Activated naive CD4-positive, alpha-beta T cell treated with Interleukin-2 at 50 U/mL for 16 hours (primary cell): ENCODE data around the gene TOX3.

Source experiments
- DNase-seq: peaks from one replicate; pipeline ENCODE4 v3.0.0-alpha.2; 2020

The TOX3 gene

DNA sequence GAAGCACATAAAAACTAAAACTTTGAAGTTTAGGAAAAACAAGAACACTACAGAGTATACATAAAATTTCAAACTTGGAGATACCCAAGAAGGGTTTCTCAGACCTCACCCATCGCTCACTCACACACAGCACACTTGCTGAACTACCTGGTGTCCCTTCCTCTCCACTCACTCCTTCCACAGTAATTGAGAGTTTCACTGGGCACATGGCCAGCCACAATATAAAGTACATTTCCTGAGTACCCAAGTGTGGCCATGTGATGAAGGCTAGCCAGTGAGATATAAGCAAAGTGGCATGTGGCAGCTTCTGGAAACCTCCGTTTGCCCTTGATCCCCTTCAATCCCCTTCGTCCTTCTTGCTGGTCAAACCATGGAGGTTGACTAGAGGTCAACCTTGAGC, 11.9 kb downstream of the TOX3 start:
- no peak for DNase-seq

DNA sequence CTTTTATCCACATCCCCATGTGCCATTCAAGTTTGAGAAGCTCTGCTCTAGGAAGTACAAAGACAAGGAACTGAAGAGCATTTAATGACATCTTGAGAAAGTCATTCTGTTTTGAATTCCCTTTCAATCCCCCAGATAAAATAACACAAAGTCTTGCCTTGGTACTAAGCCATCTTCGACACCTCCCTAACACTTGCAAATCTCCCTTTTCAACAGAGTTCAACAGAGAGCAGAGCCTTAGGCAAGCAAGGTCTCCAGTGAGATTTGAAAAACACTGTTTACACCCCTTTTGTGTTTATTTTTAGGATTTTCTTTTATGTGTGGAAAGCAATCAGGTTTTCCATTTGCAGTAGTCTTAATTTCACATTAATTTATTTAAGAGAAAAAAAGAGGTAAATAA, 13.6 kb downstream of the TOX3 start:
- DNase-seq, result no peak

DNA sequence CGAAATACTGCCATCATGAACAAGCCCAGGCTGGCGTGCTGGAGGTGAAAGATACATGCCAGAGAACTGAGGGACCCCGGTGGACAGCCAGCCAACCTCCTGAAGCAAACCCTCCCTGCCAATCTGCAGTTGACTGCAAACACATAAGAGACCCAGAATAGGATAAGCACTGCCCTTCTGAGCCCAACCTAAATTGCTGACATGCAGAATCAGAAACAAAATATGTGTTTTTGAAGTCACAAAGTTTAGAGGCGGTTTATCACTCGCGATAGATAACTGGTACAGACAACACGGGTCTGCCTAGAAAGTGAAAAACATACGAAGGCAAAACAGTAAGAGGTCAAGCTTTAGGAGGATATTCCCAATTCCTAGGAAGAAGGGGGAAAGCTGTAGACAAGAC, 14.6 kb downstream of the TOX3 start:
- DNase-seq, result no peak

DNA sequence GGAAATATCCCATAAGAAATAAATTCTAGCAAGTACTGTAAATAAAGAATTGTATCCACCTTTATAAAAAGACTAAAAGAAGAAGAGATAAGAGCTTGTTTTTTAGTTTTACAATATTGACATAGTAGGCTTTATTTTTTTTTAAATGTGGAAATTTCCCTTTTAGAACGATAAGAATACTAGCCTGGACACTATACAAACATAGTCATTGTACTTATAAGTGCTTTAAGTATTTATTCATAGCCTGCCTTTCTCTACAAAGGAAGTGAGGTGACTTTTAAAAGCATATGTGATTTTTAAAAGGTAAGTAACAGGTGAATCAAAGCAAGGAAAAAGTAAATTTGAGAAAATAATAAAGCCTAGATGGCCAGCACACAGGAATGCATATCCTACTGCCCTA, 17.7 kb downstream of the TOX3 start:
- no peak for DNase-seq

DNA sequence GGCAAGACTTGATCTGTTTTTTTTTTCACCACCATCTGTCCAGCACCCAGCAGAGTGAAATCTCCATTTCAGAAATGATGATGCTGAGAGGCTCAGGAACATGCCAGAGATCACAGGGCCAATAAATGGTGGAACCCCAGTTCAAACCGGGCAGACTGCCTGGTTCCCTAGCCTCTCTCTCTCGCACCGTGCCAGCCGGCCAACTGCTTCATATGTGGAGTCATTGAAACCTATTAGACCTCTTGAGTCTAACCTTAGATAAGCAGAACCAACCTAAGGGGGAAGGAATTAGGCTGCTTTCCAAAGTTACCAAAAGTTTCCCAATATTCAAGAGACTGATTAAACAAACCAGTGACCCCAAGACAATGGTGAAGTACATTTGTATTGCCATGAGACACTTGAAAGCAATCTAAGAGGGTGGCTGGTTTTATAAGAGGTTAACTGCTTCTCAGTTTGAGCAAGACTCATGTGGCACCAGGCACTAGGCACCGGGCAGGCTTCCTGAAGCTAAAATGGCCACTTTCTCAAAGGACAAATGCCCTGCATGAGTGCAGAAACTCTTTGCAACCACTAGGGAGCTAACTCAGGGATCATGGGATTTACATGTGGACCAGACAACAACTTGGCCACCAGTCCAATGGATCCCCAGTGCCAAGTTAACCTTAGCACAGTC, 18.4 kb downstream of the TOX3 start:
- no peak for DNase-seq

DNA sequence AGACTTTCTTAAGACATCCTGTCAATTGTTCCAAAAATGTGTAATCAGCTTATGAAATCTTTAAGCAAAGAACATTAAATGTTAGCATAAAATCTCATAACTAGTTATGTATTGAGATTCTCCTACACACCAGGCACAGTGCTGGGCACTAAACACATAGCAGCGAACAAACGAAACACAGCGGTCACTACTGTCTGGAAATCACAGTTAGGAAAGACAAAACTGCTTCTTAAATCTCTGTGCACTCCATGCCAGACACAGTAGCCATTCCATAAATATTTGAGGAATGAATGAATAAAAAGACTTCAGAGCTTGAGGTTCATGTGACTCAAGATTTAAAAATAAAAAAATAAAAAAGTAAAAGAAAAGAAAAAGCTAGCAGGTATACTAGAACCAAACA, 20.1 kb downstream of the TOX3 start:
- DNase-seq, result no peak

DNA sequence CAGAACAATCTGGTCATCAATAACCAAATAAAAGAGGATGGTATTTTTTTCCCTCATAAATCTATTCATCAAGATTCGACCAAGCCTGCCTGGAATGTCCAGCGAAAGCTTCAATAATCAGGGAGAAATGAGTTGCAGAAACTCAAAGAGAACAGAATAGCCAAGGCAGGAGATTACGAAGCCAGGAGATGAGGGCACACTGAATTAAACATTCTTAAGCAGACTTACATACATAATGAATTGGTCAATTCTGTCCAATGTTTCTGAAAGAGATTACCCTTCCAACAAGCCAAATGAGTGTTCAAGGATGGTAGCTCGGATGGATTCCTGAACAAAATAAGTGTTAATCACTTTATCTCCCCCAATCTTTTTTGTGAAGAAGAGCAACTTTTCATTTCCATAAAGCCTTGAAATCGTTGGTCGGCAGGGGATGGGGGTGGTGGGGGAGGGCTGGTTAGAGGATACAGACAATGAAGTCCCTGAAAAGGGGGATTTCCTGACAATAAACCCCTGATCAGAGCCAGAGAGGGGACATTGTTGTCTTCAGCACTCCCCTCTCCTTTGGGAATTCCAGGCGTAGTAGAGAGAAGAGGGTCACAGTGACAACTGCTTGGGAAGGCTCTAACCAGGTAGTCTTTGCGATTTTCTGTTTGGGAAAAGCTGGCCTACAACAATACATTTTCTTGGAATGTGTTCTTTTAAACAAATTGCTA, 20.7 kb downstream of the TOX3 start:
- DNase-seq, result no peak

DNA sequence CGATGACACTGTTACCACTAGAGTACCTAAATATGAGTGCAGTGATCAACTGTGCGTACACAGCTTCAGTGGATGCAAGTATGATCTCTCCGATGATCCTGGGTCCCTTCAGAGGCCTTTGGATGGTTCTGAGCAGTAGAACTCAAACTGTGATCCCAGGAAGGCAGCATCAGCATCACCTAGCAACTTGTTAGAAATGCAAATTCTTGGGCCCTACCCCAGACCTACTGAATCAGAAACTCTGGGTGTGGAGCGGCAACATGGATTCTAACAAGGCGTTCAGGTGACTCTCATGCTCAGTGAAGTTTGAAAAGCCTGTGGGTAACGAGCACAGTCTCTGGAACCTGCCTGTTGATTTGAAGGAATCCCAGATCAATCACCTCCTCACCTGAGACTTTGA, 25.4 kb downstream of the TOX3 start:
- DNase-seq, result no peak

DNA sequence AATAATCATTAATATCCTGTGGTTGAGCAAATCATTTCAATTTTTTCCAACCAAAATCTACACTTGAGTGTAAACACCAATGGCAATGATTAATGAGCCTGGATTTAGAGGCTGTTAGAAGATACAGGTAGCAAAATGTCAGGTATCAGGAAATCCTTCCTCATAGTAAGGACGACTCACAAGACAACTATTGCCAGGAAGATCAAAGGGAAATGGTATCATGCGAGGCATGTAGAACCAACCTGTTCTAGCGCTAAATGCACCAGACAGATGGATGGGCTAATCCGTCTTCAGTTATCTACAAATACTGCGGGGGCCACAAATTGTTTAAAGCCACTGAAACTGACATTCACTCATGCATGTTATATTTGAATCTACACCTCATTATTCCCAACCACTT, 28.1 kb downstream of the TOX3 start:
- no peak for DNase-seq

DNA sequence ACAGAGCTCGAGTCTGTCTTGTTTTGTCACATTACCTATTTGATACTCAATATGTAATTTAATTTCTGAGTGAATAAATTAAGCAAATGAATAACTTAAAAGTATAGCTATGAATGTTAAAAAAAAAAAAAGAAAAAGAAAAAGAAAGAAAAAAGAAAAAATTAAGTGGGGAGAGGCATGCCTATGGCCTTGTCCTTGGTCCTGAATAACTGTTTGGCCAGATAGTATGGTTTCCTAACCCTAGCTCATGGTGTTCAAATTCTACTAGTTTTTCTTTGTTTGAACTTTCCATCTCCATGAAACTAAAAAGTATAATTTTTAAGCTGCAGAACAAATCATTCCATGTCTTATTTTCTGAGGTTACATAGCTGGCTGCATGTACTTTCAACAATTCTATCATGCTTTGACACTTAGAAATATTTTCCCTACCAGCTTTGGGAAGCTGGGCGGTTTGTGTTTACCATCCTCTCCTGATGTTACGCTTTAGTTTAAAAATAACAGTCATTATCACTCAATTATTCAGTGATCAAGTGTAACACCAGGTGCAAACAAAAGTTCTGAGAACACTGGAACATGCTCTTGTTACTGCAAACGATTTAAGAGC, 31.8 kb downstream of the TOX3 start:
- DNase-seq, result no peak

DNA sequence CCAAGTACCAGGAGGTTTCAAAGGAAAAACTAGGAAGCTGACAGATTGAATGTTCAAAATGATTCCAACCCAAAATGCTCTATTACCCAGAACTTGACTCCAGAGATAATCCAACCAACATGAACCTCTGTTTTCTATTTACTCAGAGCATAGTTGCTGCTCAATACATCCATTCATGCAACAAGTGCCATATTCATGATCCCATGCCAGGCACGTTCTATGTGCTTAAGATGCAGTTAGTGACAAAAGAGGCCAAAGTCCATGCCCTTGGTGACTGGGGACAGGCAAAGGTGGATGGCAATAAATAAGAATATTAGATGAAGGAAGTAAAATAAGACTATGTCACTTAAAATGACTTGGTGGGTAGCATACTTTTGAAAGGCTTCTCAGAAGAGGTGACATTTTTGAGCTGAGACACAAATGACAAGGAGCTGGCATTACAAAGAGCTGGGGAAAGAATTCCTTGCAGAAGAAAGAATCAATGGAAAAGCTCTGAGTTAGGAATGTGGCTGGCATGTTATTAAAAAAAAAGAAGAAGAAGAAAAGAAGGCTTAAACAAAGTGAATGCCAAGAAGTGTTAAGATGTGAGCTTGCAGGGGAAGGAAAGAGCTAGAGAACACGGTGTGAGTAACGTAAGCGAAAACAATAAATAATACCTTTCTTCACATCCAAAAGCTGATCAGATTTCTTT, 34.5 kb downstream of the TOX3 start:
- no peak for DNase-seq

DNA sequence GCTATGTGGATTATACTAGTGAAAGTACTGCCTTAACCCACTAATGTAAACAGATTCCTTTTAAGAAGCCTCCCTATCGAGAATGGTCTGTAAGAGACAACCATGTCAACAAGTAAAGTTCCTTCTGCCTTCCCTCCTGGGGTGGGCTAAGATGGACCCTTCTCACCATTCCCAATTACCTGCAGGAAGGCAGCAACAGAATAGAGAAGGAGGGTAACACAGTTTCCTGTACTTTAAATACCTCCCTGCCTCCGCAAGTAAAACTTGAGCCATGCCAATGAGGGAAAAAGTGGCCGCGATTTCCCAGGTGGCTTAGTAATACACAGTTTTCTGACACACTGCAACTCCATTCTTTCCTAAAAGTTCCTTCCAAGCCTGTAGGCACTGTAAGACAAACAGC, 45.2 kb downstream of the TOX3 start:
- DNase-seq, result no peak

DNA sequence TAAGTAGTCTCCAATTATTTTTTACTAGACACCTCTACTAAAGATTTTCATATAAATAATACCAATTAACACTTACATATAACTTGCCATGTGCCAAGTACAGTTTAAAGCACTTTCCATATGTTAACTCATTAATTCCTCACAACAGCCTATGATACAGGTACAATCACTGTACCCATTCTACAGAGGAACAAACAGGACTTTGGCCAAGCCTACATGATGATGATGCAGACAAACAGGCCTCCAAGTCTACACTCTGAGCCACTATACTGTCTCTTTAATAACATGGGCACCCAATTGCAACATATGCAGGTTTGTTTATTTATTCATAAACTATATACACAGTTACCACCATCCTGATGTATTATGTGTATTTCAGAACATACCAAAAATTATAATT, 46.0 kb downstream of the TOX3 start:
- no peak for DNase-seq

DNA sequence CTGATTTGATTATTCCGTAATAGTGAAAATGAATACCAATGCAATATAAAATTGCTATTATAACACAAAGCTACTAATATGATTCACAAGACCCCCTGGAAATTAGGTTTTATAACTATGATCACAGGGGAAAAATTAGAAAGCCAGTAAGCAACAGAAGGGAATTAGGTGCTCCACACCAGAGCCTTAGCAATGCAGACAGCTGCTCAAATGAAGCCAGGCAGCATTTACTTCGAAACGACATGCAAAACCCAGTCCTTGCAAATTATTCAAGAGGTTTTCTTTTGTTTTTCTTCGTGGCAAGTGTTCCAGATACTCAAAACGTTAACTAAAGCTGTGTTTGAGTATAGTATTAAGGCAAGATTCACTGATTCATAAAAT, 47.9 kb downstream of the TOX3 start:
- no peak for DNase-seq

DNA sequence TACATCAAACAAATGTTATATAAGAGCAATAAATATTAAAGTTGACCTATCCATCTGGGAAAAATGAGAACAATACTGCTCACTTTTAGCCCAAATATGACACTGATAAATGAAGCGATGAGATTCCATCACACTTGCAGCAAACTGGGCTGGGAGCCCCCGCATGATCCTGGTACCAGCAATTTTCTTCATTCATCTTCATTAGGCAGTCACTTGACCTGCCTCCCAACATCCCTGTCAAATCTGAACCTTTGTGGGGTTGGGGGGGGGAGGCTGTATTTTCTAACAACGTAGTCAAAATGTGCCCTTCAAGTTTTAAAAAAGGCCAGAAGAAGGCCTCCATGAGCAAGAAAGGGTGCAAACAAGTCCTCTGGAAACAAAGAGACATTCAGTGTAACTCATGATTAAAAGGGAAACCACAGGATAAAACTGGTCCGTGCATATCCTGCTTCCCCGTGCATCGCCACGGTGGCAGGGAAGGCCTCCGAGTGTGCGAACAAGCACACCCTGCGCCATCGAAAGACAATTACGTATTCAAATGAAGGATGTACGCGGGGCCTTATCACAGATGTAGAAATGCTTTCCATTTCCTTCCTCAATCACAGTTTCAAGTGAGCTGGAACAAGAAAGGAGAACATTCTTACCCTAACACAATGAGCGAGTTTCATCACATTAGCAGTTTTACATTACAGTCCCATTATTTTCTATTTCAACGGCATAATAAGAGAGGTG, 48.4 kb downstream of the TOX3 start:
- DNase-seq, result no peak

DNA sequence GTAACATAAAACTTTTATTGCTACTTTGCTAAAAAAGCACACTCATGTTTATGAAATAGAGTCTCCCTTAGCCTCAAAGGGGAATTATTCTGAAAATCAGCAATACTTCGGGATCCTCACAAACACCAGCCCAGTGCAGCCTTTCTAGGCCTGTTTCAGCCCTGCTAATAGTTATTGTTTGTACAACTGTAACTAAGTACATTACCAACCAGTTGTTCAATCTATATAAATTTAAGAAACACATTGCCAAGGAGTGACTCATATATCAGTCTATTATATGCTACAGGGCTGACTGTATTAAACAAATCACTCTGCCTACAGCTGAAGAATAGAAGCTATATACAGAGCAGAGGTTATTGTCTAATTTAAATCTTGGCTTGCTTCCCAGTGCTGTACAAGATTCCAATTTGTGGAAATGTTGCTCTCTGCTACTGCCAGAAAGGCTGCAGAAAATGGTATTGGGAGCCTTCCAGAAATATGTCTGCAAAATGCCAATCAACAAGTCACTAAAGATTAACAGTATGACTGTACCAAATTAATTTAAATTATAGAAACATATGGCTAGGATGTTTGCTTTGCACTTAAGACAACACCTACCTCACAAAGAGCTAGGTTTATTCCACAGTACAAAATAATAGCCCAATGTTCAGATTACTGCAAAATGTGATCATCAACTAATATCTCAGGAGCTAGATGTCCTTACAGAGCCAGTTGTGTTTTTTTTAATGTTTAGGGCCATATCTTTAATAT, 49.7 kb downstream of the TOX3 start:
- no peak for DNase-seq

DNA sequence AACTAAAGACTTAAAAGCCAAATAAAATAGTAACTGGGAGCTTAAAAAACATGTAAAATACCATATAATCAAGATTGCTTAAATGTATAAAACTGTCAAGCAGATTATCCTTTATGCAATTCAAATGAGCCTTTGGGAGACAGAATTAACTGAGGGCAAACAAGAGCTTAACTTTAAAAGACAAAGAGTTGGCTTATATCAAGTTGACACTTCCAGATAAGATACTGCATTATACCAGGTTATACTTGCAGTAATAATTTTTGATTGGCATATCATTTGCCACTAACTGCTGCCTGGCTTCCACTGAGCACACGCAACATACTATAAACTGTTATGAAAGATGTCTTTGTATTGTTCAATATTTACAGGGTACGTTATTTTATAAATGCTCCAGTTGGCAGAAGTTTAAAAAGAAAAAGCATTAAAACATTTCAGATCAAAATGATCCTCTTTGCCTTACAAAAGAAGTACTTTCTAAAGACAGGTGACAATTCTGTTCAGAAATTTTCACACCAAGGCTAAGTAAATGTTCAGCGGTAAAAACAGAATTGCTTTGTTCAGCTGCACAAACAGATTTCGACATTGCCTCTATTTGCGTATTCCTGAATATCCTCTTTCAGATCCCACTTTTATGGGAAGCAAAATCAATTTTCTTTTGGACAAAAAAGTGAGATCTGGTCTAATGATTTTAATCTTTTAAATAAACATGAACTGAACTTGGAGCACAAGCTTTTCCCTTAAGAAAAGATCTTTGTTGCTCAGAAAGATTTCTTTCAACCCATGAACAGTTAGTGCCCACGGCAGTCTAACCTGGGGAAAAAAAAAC, 50.7 kb downstream of the TOX3 start:
- DNase-seq, result no peak

DNA sequence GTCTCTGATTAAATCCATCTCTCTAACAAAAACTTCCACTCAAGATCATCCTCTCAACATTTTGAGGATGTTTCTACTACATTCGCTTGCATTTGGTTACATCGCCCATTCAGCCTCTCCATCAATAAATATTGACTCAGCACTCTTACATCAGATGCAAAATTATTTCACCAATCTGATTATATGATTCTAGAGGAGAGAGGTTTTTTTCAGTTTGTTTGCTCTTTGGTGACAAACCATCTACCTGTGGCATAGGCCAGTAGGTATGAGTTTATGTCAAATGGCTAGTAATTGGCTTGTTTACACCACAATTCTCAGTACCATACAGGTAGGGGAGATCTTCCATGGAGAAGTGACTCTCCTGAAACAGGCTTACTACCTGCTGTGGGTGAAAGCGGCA, 52.3 kb downstream of the TOX3 start:
- DNase-seq, result no peak

DNA sequence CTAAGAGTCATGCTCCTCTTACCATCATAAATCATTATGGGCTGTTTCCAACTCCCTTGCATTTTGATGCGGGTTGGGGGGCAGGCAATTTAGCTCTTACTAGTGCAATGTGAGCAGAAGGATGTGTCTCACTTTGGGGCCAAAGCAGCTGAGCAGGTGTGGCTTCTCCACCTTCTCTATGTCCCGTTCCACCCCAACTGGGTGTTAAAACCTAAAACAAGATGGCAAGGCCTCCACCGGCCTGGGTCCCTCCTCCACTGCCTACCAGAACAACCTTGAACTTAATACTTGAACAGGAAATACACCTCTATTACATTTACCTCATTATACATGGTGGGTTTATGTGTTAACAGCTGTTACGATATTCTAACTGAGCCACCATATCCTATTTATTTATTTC, 52.8 kb downstream of the TOX3 start:
- DNase-seq, result no peak

DNA sequence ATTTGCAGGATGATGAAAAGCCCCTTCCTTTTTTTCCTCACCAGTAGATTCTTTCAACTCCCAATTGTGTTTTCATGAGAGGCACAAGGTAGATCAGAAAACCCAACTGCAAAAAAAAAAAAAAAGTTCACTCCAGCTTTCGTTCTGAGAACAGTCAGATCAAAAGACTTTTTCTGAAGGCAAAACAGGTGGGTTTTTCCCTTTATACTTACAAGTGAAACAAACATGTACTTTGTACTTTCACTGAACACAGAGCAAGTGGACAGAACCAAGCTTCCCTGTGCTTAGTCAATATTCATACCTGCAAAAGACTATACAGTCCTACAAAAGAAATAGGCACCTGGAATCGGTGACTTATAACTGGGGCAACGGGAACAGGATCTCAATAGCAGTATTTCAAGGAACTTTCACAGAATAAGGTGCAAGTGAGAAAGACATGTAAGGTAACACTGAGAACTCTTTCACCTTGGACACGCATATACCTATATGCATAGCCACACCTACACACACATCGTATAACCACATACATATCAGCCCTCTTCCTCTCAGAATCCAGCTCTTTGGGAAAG, 54.1 kb downstream of the TOX3 start:
- no peak for DNase-seq

DNA sequence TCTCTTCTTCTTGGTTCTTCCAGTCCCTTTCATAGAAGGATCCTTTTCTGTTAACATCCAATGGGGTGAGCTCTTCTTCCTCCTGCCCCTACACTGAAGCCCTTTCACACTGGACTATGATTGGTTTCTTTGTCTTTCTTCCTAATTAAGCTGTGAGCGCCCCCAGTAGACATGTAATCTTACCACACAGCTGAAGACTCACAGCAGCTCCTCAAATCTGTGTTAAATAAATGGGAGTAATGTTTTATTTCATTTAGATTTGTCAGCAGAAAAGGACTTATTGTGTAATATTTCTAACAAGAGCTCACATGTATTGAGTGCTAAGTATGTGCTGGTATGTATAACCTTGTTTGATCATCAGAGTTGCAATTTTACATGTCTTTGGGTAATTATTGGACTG, 55.7 kb downstream of the TOX3 start:
- no peak for DNase-seq
